Measurements from ENCODE around the gene CLEC9A. TPM values are rescaled to one million over a fixed set of nuclear protein-coding genes. Genes with fewer than 3 reads are reported as not detected.

CLEC9A gene
- total RNA-seq, 1 experiment from 2014 or later, result not detected

GRCh38 chr12:10113920-10114319, 83.4 kb downstream of the CLEC9A start:
- Histone ChIP-seq H3K36me3 (ENCODE audit: control insufficient read depth, insufficient read depth, low read length) (no peaks in the 10 kb centered on the region), H3K4me3 (ENCODE audit: low read depth, low read length) (no peak overlapping the region), H3K9me3 (no peaks in the 10 kb centered on the region), H3K4me1 (no peaks in the 10 kb centered on the region), H3K27me3 (replicated peaks; ENCODE audit: control insufficient read depth, insufficient read depth, low read length) (no peaks in the 10 kb centered on the region)
- H3K27me3 Mint-ChIP-seq (ENCODE audit: insufficient read depth, unreplicated experiment), result peaks cover 8% of the 10 kb centered on the region
- BruUV-seq (replicated peaks), result no TSS peak
- no peaks in the 10 kb centered on the region for H3K4me1 Mint-ChIP-seq (ENCODE audit: low read depth, unreplicated experiment)
- no peaks in the 10 kb centered on the region for H3K9me3 Mint-ChIP-seq (ENCODE audit: unreplicated experiment)
- ChIA-PET POLR2A (no interaction called here), CTCF (no interaction called here)
- H3K27ac Mint-ChIP-seq (ENCODE audit: unreplicated experiment), result no peak overlapping the region
- H3K4me3 Mint-ChIP-seq (ENCODE audit: unreplicated experiment), result no peak overlapping the region
- DNase-seq, result no peak
- intact Hi-C loops (cut with micrococcal nuclease; ENCODE audit: unreplicated experiment), result no loop called here
- TF ChIP-seq, protein P1, sequence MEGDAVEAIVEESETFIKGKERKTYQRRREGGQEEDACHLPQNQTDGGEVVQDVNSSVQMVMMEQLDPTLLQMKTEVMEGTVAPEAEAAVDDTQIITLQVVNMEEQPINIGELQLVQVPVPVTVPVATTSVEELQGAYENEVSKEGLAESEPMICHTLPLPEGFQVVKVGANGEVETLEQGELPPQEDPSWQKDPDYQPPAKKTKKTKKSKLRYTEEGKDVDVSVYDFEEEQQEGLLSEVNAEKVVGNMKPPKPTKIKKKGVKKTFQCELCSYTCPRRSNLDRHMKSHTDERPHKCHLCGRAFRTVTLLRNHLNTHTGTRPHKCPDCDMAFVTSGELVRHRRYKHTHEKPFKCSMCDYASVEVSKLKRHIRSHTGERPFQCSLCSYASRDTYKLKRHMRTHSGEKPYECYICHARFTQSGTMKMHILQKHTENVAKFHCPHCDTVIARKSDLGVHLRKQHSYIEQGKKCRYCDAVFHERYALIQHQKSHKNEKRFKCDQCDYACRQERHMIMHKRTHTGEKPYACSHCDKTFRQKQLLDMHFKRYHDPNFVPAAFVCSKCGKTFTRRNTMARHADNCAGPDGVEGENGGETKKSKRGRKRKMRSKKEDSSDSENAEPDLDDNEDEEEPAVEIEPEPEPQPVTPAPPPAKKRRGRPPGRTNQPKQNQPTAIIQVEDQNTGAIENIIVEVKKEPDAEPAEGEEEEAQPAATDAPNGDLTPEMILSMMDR (IDR thresholded peaks at IDR 0.05; ENCODE audit: insufficient read depth in 1 of 2, low read depth in 1 of 2, low read length in 1 of 2, severe bottlenecking in 1 of 2, unreplicated experiment in 1 of 2), result no peak
- H3K36me3 Mint-ChIP-seq (ENCODE audit: insufficient read depth, unreplicated experiment), result no peaks in the 10 kb centered on the region

- Histone ChIP-seq H3K4me1 (no peaks in the 10 kb centered on the region), H3K27me3 (replicated peaks; ENCODE audit: control insufficient read depth, insufficient read depth, low read length) (no peaks in the 10 kb centered on the region), H3K36me3 (ENCODE audit: control insufficient read depth, insufficient read depth, low read length) (no peaks in the 10 kb centered on the region), H3K4me3 (ENCODE audit: low read depth, low read length) (no peak overlapping the region), H3K9me3 (no peaks in the 10 kb centered on the region)
- POLR2A ChIA-PET, result no interaction called here
- no peak for DNase-seq
- peaks cover 10% of the 10 kb centered on the region for H3K27me3 Mint-ChIP-seq (ENCODE audit: insufficient read depth, unreplicated experiment)
- no TSS peak for BruUV-seq (replicated peaks)
- TF ChIP-seq, protein P1 (IDR thresholded peaks at IDR 0.05; ENCODE audit: insufficient read depth in 1 of 2, low read depth in 1 of 2, low read length in 1 of 2, severe bottlenecking in 1 of 2, unreplicated experiment in 1 of 2), result no peak
- no peak overlapping the region for H3K4me3 Mint-ChIP-seq (ENCODE audit: unreplicated experiment)
- intact Hi-C loops (cut with micrococcal nuclease; ENCODE audit: unreplicated experiment), result no loop called here
- no peaks in the 10 kb centered on the region for H3K9me3 Mint-ChIP-seq (ENCODE audit: unreplicated experiment)
- CTCF ChIA-PET, result no interaction called here
- no peaks in the 10 kb centered on the region for H3K36me3 Mint-ChIP-seq (ENCODE audit: insufficient read depth, unreplicated experiment)
- no peaks in the 10 kb centered on the region for H3K4me1 Mint-ChIP-seq (ENCODE audit: low read depth, unreplicated experiment)
- H3K27ac Mint-ChIP-seq (ENCODE audit: unreplicated experiment), result no peak overlapping the region
Observed at GRCh38 chr12:10115311-10115710, 84.8 kb downstream of the CLEC9A start.

Other genes with a start within 250 kb of the CLEC9A start
- gene KLRF1, start 203.2 kb upstream of the CLEC9A start, total RNA-seq (2022), result not detected in 2 replicates
- gene CLEC2B, start 161.3 kb upstream of the CLEC9A start, total RNA-seq (2022), result not detected in 2 replicates
- not detected in 2 replicates for gene KLRF2, start 149.2 kb upstream of the CLEC9A start, total RNA-seq (2022)
- not detected in 2 replicates for gene CLEC2A, start 98.3 kb upstream of the CLEC9A start, total RNA-seq (2022)
- not detected in 2 replicates for gene CLEC12A, start 59.3 kb upstream of the CLEC9A start, total RNA-seq (2022)
- gene CLEC1B, start 31.6 kb upstream of the CLEC9A start, total RNA-seq (2022), result not detected in 2 replicates
- gene CLEC12B, start 20.1 kb upstream of the CLEC9A start, total RNA-seq (2022), result not detected in 2 replicates
- gene CLEC1A, start 68.3 kb downstream of the CLEC9A start, total RNA-seq (2022), result not detected in 2 replicates
- not detected in 2 replicates for gene CLEC7A, start 99.5 kb downstream of the CLEC9A start, total RNA-seq (2022)
- 176 and 183 TPM in 2 replicates for gene OLR1, start 141.4 kb downstream of the CLEC9A start, total RNA-seq (2022)
- gene TMEM52B, start 148.3 kb downstream of the CLEC9A start, total RNA-seq (2022), result 41.8 and 46.0 TPM in 2 replicates
- gene GABARAPL1, start 182.2 kb downstream of the CLEC9A start, total RNA-seq (2022), result 106 TPM in 2 replicates

Measured in Caco-2 (cell line).